PFSK-1 (cell line): ENCODE data around the gene KRT5.

ENCODE experiments used
- FOXP2 ChIP-seq: optimal IDR thresholded peaks from 2 replicates; pipeline ENCODE3; 2011; ENCODE audit warnings: borderline replicate concordance, control low read depth, inconsistent platforms; ENCODE audit not compliant: insufficient read depth; ENCODE audit errors: extremely low read length, extremely low read depth
- POLR2AphosphoS5 ChIP-seq: IDR thresholded peaks from 2 replicates; pipeline ENCODE4 v1.6.1; 2012; ENCODE audit warnings: low read depth, mild to moderate bottlenecking, control low read depth, low read length, moderate library complexity
- SIN3A ChIP-seq: IDR thresholded peaks from 2 replicates; pipeline ENCODE4 v1.6.1; 2012; ENCODE audit warnings: mild to moderate bottlenecking, low read length, moderate library complexity, borderline replicate concordance; ENCODE audit not compliant: insufficient read depth
- TAF1 ChIP-seq: IDR thresholded peaks from 2 replicates; pipeline ENCODE4 v1.6.1; 2012; ENCODE audit warnings: low read length, control low read depth, borderline replicate concordance; ENCODE audit not compliant: insufficient read depth
- TF ChIP-seq, protein P1 (sequence below), 2 experiments: IDR thresholded peaks; 2 replicates each; pipeline versions ENCODE4 v1.6.1 to v1.8.0; 2011 to 2012; ENCODE audit warnings: low read depth in 2 of 2, low read length in 2 of 2, control low read depth in 1 of 2, inconsistent platforms in 1 of 2, mild to moderate bottlenecking in 1 of 2, moderate library complexity in 1 of 2; ENCODE audit not compliant: insufficient read depth in 1 of 2

The KRT5 gene

DNA sequence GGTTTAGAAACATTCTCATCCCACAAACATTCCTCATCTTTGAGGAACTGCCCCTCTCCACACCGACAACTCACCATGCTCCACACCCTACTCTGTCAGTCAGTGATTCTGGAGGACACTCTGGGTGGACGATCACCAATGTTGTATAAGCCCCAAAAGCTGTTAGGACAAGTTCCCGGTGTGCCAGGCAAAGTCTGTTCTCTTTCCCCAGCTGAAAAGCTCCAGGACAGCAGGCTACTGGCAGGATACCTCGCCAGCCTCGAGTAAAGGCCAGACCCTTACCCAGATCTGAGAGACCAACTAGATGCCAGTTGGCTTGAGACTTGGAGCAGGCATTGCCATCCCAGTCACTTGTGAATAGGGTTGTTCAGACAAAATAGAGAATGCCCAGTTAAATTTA, 12.0 kb downstream of the KRT5 start:
- TF ChIP-seq FOXP2 = no peak
- no peak for TF ChIP-seq SIN3A
- TF ChIP-seq, protein P1, sequence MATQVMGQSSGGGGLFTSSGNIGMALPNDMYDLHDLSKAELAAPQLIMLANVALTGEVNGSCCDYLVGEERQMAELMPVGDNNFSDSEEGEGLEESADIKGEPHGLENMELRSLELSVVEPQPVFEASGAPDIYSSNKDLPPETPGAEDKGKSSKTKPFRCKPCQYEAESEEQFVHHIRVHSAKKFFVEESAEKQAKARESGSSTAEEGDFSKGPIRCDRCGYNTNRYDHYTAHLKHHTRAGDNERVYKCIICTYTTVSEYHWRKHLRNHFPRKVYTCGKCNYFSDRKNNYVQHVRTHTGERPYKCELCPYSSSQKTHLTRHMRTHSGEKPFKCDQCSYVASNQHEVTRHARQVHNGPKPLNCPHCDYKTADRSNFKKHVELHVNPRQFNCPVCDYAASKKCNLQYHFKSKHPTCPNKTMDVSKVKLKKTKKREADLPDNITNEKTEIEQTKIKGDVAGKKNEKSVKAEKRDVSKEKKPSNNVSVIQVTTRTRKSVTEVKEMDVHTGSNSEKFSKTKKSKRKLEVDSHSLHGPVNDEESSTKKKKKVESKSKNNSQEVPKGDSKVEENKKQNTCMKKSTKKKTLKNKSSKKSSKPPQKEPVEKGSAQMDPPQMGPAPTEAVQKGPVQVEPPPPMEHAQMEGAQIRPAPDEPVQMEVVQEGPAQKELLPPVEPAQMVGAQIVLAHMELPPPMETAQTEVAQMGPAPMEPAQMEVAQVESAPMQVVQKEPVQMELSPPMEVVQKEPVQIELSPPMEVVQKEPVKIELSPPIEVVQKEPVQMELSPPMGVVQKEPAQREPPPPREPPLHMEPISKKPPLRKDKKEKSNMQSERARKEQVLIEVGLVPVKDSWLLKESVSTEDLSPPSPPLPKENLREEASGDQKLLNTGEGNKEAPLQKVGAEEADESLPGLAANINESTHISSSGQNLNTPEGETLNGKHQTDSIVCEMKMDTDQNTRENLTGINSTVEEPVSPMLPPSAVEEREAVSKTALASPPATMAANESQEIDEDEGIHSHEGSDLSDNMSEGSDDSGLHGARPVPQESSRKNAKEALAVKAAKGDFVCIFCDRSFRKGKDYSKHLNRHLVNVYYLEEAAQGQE (IDR thresholded peaks at IDR 0.05; ENCODE audit: insufficient read depth in 1 of 2, low read depth in 2 of 2, low read length in 2 of 2) = no peak
- TF ChIP-seq TAF1 = no peak

DNA sequence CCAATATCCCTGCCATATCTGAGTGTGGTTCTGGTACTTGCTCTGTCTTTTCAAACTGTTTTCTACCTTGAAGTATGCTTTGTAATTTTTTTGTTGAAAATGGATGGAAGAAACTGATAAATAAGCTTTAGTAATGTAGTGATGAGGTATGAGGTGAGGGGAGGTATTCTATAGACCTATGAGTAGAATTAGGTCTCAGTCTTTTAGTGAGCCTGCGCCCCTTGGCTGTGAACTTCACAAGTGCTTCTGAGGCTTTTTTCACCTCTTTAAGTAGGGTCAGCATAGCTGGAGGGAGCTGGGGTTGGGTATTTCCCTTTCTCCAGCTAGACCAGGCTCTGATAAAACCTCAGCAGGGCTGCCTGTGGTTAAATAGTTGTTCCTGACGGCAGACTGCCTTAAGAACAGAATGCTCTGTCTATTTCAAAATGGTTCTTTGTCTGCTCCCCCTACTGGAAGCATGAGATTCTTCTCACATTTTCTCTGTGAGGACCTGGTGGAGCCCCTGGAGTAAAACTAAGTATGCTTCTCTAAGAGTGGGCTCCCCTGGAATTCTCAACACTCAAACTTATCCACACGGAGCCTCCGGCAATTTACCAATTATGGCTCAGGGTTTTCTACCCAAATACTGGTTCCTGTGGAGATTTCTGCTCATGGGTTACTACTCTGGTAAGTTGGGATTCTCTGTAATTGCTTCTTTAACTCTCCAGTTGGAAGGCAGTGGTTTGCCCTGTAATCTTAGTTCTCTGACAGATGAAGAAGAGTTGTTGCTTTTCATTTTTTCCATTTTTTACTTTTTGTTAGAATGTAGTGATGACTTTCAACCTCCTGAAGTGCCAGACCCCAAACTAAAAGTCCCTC, 13.1 kb downstream of the KRT5 start:
- TF ChIP-seq TAF1 = no peak
- TF ChIP-seq, protein P1 (IDR thresholded peaks at IDR 0.05; ENCODE audit: insufficient read depth in 1 of 2, low read depth in 2 of 2, low read length in 2 of 2) = no peak
- TF ChIP-seq POLR2AphosphoS5 = no peak
- TF ChIP-seq SIN3A = no peak
- TF ChIP-seq FOXP2 = no peak

DNA sequence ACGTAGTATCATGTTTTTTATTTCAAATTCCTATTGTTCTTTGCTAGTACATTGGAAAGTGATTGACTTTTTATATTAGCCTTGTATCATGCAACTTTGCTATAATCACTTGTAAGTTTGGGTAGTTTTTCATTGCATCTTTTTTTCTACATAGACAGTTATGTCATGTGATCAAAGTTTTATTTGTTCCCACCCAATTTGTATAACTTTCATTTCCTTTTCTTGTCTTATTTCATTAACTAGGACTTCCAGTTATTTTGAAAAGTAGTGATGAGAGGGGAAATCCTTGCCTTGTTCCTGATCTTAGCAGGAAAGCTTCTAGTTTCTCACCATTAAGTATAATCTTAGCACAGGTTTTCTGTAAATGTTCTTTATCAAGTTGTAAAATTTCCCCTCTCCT, 17.3 kb downstream of the KRT5 start:
- TF ChIP-seq SIN3A (no peak), POLR2AphosphoS5 (no peak), FOXP2 (no peak), TAF1 (no peak)
- TF ChIP-seq, protein P1 (IDR thresholded peaks at IDR 0.05; ENCODE audit: insufficient read depth in 1 of 2, low read depth in 2 of 2, low read length in 2 of 2) = no peak

DNA sequence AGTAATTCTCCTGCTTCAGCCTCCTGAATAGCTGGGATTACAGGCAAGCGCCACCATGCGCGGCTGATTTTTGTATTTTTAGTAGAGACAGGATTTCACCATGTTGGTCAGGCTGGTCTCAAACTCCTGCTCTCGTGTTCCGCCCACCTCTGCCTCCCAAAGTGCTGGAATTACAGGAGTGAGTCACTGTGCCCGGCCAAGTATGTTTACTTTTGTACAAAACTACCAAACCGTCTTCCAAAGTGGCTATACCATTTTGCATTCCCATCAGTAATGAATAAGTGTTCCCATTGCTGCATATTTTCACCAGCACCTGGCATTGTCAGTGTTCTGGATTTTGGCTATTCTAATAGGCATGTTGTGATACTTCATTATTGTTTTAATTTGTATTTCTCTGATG, 18.7 kb downstream of the KRT5 start:
- TF ChIP-seq, protein P1 (IDR thresholded peaks at IDR 0.05; ENCODE audit: insufficient read depth in 1 of 2, low read depth in 2 of 2, low read length in 2 of 2) = no peak
- no peak for TF ChIP-seq TAF1
- no peak for TF ChIP-seq POLR2AphosphoS5
- TF ChIP-seq FOXP2 = no peak
- TF ChIP-seq SIN3A = no peak
